Stimulated activated CD4-positive, alpha-beta T cell treated with anti-CD3 and anti-CD28 coated beads, Interleukin-12 subunit alpha, Interleukin-12 subunit beta, amount 100 ng/mL, for 4 hours (primary cell): ENCODE results near the gene CALCOCO2.
"Not testable (repeated sequence)": the region's sequence is repeated elsewhere in the genome, so short reads cannot be mapped to it uniquely, and the experiment has no call there.

Experiments used
- DNase-seq: peaks from one replicate; pipeline ENCODE4 v3.0.0-alpha.2; 2020

Gene CALCOCO2

GRCh38 chr17:48830840-48831548 is at the start of gene CALCOCO2:
Gene CALCOCO2, plus strand, starts transcription at chr17:48831035. Its CDS starts 10,673 bp downstream, at chr17:48841708.
- DNase-seq, result peak; percentile 87

DNA sequence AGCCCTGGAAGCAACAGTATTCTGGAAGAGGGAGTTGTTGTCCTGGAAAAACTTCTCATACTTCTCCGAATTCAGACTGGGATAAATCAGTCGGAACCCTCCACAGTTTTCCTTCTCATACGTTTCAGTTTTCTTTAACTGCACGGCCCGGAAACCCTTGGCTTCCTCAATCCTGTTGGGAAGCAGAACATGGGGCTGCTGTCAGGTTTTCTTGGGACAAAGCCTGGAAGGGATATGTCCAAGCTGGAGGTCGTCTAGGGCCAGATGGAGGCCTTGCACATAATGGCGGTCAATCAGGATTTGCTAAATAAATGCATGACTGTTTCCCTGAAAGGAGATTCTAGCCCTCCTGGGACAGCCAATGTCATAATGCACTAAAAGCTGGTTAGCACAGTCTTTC is 43.0 kb upstream of the CALCOCO2 start:
- DNase-seq, result no peak

DNA sequence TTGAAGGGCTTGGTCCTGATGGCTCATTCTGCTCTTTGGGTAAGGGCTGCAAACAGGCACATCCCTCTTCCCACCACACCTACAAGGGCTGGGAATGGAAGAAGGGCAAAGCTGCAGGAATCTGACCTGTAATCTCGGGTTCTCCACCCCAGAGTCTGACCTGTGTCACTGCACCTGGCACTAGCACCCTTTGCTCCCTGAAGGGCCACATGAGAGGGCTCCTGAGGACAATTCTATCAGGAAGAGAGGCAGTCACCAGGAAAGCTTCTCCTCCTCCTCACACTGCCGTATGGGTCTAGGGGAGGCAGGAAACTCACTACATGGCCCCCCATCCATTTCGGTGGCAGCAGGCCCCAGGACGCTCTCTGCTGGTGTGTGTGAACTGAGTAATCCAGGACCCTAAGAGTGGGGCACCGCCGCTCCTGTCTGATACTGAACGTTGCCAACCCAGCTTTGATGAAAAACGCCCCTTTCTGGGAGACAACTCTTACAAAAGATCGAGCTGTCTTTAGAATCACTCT is 40.2 kb upstream of the CALCOCO2 start:
- no peak for DNase-seq

GRCh38 chr17:48791128-48792032 is 39.5 kb upstream of the CALCOCO2 start:
- DNase-seq, result no peak

- no peak for DNase-seq
Measured at GRCh38 chr17:48792033-48792798, 38.6 kb upstream of the CALCOCO2 start.

GRCh38 chr17:48795444-48796162 is 35.2 kb upstream of the CALCOCO2 start:
- no peak for DNase-seq

GRCh38 chr17:48796163-48796522 is 34.7 kb upstream of the CALCOCO2 start:
- not testable (repeated sequence) for DNase-seq

- DNase-seq, result no peak
Measured at GRCh38 chr17:48799069-48799723, 31.6 kb upstream of the CALCOCO2 start.

DNA sequence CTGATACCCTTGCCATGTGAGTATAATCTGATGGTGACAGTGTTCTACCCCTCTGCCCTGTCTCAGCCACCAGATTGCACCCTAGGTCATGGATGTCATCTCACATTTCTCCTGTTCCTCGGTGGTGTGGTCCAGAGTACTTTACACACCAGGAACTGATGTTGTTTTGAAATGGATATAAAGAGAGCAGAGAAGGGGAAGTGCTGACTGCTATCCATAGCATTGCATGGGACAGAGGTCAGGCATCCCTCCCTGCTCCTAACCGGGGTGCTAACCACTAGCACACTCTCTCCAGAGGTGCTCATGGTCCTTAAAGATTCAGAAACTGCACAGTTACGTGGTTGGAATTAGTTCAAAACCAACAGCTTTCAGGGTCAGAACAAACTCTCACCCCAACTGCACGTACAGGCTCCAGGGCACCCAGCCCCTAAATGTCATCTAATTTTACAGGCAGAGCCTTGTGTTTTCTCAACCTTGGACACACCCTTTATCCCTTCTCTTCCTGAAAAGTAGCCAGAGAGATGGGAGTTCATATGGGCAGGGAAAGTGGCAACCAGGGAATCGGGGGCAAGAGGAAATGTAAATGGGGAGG is 30.1 kb upstream of the CALCOCO2 start:
- no peak for DNase-seq

- peak; percentile 65 for DNase-seq
Measured at GRCh38 chr17:48804936-48805411, 25.9 kb upstream of the CALCOCO2 start.

- DNase-seq, result no peak
Measured at GRCh38 chr17:48809182-48809581, 21.7 kb upstream of the CALCOCO2 start.

GRCh38 chr17:48812001-48812400 is 18.8 kb upstream of the CALCOCO2 start:
- DNase-seq, result no peak

DNA sequence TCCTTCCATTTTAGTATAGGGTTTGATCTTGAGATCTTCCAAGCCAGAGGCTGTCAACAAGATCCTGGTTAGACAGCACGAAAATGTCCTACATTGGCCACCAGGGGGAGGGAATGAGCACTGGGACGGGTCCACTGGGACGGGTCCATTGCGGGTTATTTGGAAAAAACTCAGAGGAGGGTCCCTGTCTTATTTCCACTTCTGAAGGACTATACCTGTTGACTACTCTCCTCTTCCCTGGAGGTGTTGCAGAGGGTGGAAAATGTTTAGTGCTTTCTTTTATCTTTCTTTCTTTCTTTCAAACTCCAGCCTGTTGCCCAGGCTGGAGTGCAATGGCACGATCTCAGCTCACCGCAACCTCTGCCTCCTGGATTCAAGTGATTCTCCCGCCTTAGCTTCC is 16.3 kb upstream of the CALCOCO2 start:
- peak; percentile 45 for DNase-seq

GRCh38 chr17:48815311-48815710 is 15.5 kb upstream of the CALCOCO2 start:
- DNase-seq, result no peak

DNA sequence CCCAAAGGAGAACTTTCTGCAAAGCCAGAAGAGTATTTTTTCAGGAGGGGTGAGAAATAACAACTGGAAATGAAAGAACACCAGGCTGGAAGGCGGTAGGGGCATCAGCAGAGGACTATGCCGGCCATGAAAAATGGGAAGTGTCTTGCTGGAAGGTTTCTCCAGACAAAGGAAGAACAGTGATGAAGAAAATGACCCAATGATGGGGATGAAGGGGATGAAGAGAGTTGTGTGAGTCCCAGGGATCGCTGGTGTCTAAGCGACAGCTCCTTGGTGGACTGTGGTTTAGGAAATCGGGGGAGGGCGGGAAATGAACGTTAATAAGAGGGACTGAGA is 14.4 kb upstream of the CALCOCO2 start:
- no peak for DNase-seq

- peak; percentile 69 for DNase-seq
Measured at GRCh38 chr17:48816774-48817590, 13.9 kb upstream of the CALCOCO2 start, which contains the start of gene TTLL6. Gene TTLL6, minus strand, starts transcription at chr17:48817229. Its CDS starts 157 bp downstream, at chr17:48817072.

DNA sequence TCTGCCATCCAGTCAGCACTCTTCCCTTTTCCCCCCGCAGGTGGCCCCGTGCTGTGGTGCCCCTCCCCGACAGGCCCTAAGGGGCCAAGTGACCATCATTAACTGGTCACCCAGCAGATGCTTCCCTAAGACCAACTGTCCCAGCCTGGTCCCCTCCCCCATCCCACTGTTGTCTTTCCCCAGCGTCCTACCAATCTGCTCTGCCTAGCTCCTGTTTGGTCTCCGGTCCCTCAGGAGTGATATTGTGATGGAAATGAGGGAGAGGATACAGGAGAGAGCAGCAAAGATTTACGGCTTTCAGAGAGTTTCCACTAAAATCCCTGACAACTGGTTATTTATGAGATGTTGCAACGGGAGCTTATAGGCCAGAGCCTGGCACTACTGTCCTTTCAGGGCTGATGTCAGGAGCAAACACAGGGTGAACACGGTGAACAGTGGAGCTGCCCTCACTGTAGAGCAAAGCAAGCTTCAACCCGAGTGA is 12.4 kb upstream of the CALCOCO2 start:
- no peak for DNase-seq

GRCh38 chr17:48819466-48819865 is 11.4 kb upstream of the CALCOCO2 start:
- no peak for DNase-seq

GRCh38 chr17:48820936-48821335 is 9.9 kb upstream of the CALCOCO2 start:
- DNase-seq, result not testable (repeated sequence)
